ENCODE measurements around the gene TRUB1. TPM values are rescaled to one million over a fixed set of nuclear protein-coding genes. Genes with fewer than 3 reads are reported as not detected.

Gene TRUB1
- total RNA-seq, 1 donor from 2014 or later, result 18.7 TPM

DNA sequence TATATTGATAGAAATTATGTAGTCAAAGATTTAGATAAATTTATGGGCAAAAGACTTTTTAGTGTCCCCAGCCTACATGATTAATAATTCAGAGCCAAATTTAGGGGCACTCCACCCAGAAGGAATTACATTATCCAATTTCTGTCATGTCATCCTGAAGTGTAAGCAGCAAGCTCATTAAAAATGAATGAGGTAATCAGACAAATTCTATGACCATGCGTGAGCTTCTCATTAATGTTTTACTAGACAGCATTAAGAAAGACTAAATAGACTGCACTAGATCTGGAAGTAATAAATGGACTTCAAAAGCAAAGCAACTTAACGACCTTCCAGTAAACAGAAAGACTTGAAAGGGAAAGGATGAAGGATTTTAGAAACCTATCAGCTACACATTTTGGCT lies 22.7 kb upstream of the TRUB1 start:
- no peak overlapping the region for H3K27ac Mint-ChIP-seq (ENCODE audit: unreplicated experiment)
- TF ChIP-seq CTCF (IDR thresholded peaks at IDR 0.05), result no peak

DNA sequence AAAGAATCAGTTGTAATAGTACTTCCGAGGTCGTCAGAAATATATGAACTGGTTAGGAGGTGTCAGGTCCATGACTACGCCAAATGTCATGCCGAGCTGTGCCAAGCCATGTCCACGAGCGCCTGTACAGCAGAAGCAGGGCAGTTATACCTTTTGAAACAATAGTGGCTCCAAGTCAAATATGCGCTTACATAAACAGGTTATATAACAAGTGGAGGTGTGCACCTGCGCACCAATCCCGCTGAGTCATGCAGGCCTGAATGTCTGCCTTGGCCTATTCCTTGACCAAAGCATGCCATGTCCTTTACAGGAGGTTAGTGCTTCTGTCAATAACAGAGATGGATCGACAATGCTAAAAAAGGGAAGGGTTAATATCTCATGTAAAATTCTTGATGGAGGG lies 21.3 kb upstream of the TRUB1 start:
- no peaks in the 10 kb centered on the region for H3K36me3 Mint-ChIP-seq (ENCODE audit: low read depth)
- H3K4me1 Mint-ChIP-seq (ENCODE audit: low read depth), result peaks cover 29% of the 10 kb centered on the region
- TF ChIP-seq CTCF (IDR thresholded peaks at IDR 0.05), result no peak
- H3K27ac Mint-ChIP-seq (ENCODE audit: unreplicated experiment), result no peak overlapping the region
- no peaks in the 10 kb centered on the region for H3K27me3 Mint-ChIP-seq (ENCODE audit: low read depth)
- H3K9me3 Mint-ChIP-seq (ENCODE audit: low read depth), result no peaks in the 10 kb centered on the region
- DNase-seq (ENCODE audit: low spot score), result no peak
- H3K4me3 Mint-ChIP-seq (ENCODE audit: unreplicated experiment), result no peak overlapping the region

More for the DNA sequence above, 22.7 kb upstream of the TRUB1 start:
- Mint-ChIP-seq H3K4me1 (ENCODE audit: low read depth) (peaks cover 21% of the 10 kb centered on the region), H3K9me3 (ENCODE audit: low read depth) (no peaks in the 10 kb centered on the region), H3K36me3 (ENCODE audit: low read depth) (no peaks in the 10 kb centered on the region), H3K27me3 (ENCODE audit: low read depth) (no peaks in the 10 kb centered on the region), H3K4me3 (ENCODE audit: unreplicated experiment) (no peak overlapping the region)
- DNase-seq (ENCODE audit: low spot score), result no peak

GRCh38 chr10:114917459-114917858 lies 20.5 kb upstream of the TRUB1 start:
- Mint-ChIP-seq H3K4me1 (ENCODE audit: low read depth) (peaks cover 31% of the 10 kb centered on the region), H3K36me3 (ENCODE audit: low read depth) (no peaks in the 10 kb centered on the region), H3K27me3 (ENCODE audit: low read depth) (no peaks in the 10 kb centered on the region), H3K9me3 (ENCODE audit: low read depth) (no peaks in the 10 kb centered on the region), H3K27ac (ENCODE audit: unreplicated experiment) (no peak overlapping the region), H3K4me3 (ENCODE audit: unreplicated experiment) (no peak overlapping the region)
- no peak for TF ChIP-seq CTCF (IDR thresholded peaks at IDR 0.05)
- no peak for DNase-seq (ENCODE audit: low spot score)

GRCh38 chr10:114917927-114918672 lies 19.9 kb upstream of the TRUB1 start:
- H3K4me3 Mint-ChIP-seq (ENCODE audit: unreplicated experiment), result no peak overlapping the region
- no peaks in the 10 kb centered on the region for H3K36me3 Mint-ChIP-seq (ENCODE audit: low read depth)
- H3K9me3 Mint-ChIP-seq (ENCODE audit: low read depth), result no peaks in the 10 kb centered on the region
- H3K4me1 Mint-ChIP-seq (ENCODE audit: low read depth), result peaks cover 35% of the 10 kb centered on the region
- DNase-seq (ENCODE audit: low spot score), result no peak
- no peaks in the 10 kb centered on the region for H3K27me3 Mint-ChIP-seq (ENCODE audit: low read depth)
- TF ChIP-seq CTCF (IDR thresholded peaks at IDR 0.05), result no peak
- no peak overlapping the region for H3K27ac Mint-ChIP-seq (ENCODE audit: unreplicated experiment)

- Mint-ChIP-seq H3K9me3 (ENCODE audit: low read depth) (no peaks in the 10 kb centered on the region), H3K36me3 (ENCODE audit: low read depth) (no peaks in the 10 kb centered on the region), H3K4me3 (ENCODE audit: unreplicated experiment) (no peak overlapping the region), H3K27me3 (ENCODE audit: low read depth) (no peaks in the 10 kb centered on the region), H3K4me1 (ENCODE audit: low read depth) (peaks cover 43% of the 10 kb centered on the region), H3K27ac (ENCODE audit: unreplicated experiment) (peak overlapping the region; percentile 47)
- TF ChIP-seq CTCF (IDR thresholded peaks at IDR 0.05), result no peak
- DNase-seq (ENCODE audit: low spot score), result no peak
Measured at GRCh38 chr10:114920459-114920858, 17.5 kb upstream of the TRUB1 start.

Measured in chondrocyte (in vitro differentiated cells).